Small intestine (tissue), 7 donors: ENCODE measurements around the gene EPHA6. TPM values are rescaled to one million over a fixed set of nuclear protein-coding genes. Genes with fewer than 3 reads are reported as not detected.

Source experiments
- DNase-seq, 2 donors: peaks; one replicate each; pipeline versions ENCODE4 v3.0.0 to v3.0.0-alpha.2; 2013
- FAIRE-seq: peaks from 2 replicates; lab custom pipeline; 2012; peaks lifted over from hg19 to GRCh38; lab: Jason Lieb, UNC
- H3K27ac ChIP-seq, 3 donors: one replicate each; pipeline ENCODE4 v1.5.1; 2013; ENCODE audit warnings: low read length in 2 of 3, mild to moderate bottlenecking in 2 of 3, control low read depth in 1 of 3, inconsistent platforms in 1 of 3, low read depth in 1 of 3, moderate library complexity in 1 of 3
- H3K27me3 ChIP-seq, 3 donors: one replicate each; pipeline ENCODE4 v1.6.1; 2013; ENCODE audit warnings: low read length in 3 of 3, inconsistent platforms in 1 of 3; ENCODE audit not compliant: control insufficient read depth in 3 of 3, insufficient read depth in 3 of 3
- H3K36me3 ChIP-seq, 3 donors: one replicate each; pipeline ENCODE4 v1.6.1; 2013; ENCODE audit warnings: low read length in 3 of 3, inconsistent platforms in 1 of 3, low read depth in 1 of 3, mild to moderate bottlenecking in 1 of 3, moderate library complexity in 1 of 3; ENCODE audit not compliant: control insufficient read depth in 3 of 3, insufficient read depth in 2 of 3
- H3K4me1 ChIP-seq, 3 donors: one replicate each; pipeline ENCODE4 v1.6.1; 2013; ENCODE audit warnings: low read length in 2 of 3, inconsistent platforms in 1 of 3, low read depth in 1 of 3, mild to moderate bottlenecking in 1 of 3, moderate library complexity in 1 of 3; ENCODE audit not compliant: control insufficient read depth in 3 of 3, insufficient read depth in 2 of 3
- H3K4me3 ChIP-seq, 3 donors: one replicate each; pipeline ENCODE4 v1.5.1; 2013; ENCODE audit warnings: low read length in 3 of 3, control low read depth in 1 of 3, inconsistent platforms in 1 of 3, low read depth in 1 of 3, mild to moderate bottlenecking in 1 of 3, moderate library complexity in 1 of 3
- H3K9me3 ChIP-seq, 2 donors: one replicate each; pipeline ENCODE4 v1.6.1; 2013; ENCODE audit warnings: low read depth in 1 of 2, low read length in 1 of 2; ENCODE audit not compliant: control insufficient read depth in 2 of 2, insufficient read depth in 1 of 2
- WGBS, 3 donors: extraction: QIAGEN DNeasy Blood & Tissue Kit; methylation state at CpG; one replicate each; pipeline ENCODE4 v1.1.7; 2013; 5-methylcytosine and 5-hydroxymethylcytosine counted together
- polyA plus RNA-seq, 4 donors: library from polyadenylated mRNA; stranded (reverse) in 3 of 4; unstranded in 1 of 4; fragments of 200-250 nt in 3 of 4; fragments of 120-200 nt in 1 of 4; gene quantifications; one replicate each; pipeline versions ENCODE4 v1.2.1 to v1.2.3, GENCODE V29; 2013
- donor health status: healthy with polysubstance abuse.
- donor health status: control.
- donor health status: control.
- donor health status: Bipolar disorder and iron deficiency.
- donor health status: healthy.

EPHA6 gene
- polyA plus RNA-seq, 4 donors: 0.03 to 0.78 TPM; not detected in 2

DNA sequence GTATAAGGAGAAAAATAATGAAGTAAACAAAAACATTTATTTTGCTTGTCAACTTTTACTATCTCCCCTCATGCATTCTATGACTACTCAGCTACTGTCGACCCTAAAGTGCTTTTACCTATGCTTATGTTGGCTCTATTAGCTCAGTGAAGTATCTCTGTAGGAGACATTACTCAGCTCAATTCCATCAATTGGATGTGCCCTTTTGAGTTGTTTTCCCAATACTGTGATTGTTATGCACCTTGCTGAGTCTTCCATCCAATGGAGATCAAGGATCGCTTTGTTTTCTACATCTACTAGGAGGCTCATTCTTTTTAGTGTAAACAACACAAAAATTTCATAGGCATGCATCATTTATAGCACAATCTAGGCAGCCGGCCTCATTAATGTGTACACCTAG lies 546.4 kb downstream of the EPHA6 start:
- 71 to 79% (median 73%) methylated on average over 3 of the region's 3 CpGs for WGBS, 3 donors
- Histone ChIP-seq H3K27ac (no peak overlapping the region), H3K36me3 (no peaks in the 10 kb centered on the region), H3K4me1 (no peaks in the 10 kb centered on the region), H3K27me3 (no peaks in the 10 kb centered on the region), H3K9me3 (no peaks in the 10 kb centered on the region), H3K4me3 (no peak overlapping the region)
- DNase-seq: no peak
- FAIRE-seq: no peak

DNA sequence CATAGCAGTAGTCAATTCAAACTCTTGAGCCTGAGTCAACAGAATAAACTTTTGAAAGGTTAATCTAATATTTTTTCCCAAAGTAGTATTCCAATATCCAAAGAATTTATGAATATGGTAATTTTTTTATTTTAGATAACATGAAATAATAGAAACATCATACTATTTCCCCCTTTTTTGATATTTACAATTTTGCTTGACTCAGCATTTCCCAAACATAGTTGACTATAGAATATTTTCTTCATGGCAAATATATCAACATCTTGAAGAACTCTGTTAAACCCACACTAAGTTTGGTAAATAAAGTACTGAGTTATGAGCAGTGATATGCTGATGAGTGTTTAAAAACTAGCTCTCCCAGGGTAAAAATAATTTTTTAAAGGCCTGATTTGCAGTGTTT lies 570.2 kb downstream of the EPHA6 start:
- no peaks in the 10 kb centered on the region for H3K27me3 ChIP-seq
- no peak overlapping the region for H3K27ac ChIP-seq
- no peaks in the 10 kb centered on the region for H3K36me3 ChIP-seq
- DNase-seq (no peak), FAIRE-seq (no peak)
- H3K4me3 ChIP-seq: no peak overlapping the region
- H3K4me1 ChIP-seq: no peaks in the 10 kb centered on the region
- peaks cover 2 to 14% of the 10 kb centered on the region in 2 donors for H3K9me3 ChIP-seq

DNA sequence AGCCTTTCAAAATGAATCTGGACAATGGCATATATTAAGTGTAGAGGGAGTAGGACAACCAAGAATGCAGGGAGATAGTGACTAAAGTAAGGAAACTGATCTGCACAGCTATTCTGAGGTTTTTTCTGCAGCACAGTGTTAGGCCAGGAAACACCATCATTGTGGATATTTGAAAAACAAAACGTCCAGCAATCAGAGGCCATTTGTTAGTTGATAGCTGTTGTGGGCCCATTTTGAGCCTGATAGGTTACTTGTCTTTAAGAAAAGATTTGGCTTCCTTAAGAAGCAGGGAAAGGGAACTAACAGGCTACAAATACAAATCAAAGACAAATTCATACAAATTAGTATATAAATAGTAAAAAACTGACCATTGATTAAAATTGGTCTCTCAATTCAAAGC lies 574.4 kb downstream of the EPHA6 start:
- no peaks in the 10 kb centered on the region for H3K4me1 ChIP-seq
- 14 to 43% (median 40%) methylated on average over 1 of the region's 1 CpG for WGBS, 3 donors
- H3K9me3 ChIP-seq: peaks cover 2 to 14% of the 10 kb centered on the region in 2 donors
- no peak overlapping the region for H3K4me3 ChIP-seq
- H3K36me3 ChIP-seq: no peaks in the 10 kb centered on the region
- no peaks in the 10 kb centered on the region for H3K27me3 ChIP-seq
- H3K27ac ChIP-seq: no peak overlapping the region
- no peak for DNase-seq
- no peak for FAIRE-seq

DNA sequence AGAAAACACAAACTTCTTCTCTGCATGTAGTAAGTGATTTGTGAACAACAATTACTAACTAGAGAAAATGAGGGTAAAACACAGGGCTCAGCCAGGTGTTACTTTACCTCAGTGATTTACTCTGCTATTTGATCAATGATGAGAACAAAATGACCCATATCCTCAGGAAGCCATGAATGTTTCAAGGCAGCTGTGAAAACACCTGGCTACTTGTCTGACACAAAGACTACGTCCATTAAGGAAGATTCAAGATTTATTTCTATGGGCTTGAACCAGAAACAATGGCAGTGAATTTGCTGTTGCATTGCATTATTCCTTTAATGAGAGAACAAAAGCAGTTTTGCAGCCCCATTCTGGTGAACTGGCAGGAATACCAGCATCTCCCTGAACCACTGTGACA lies 575.5 kb downstream of the EPHA6 start:
- WGBS, 3 donors: 44 to 63% (median 58%) methylated on average over 1 of the region's 1 CpG
- H3K36me3 ChIP-seq: no peaks in the 10 kb centered on the region
- DNase-seq (no peak), FAIRE-seq (no peak)
- H3K27me3 ChIP-seq: no peaks in the 10 kb centered on the region
- H3K4me1 ChIP-seq: no peaks in the 10 kb centered on the region
- H3K9me3 ChIP-seq: peaks cover 2 to 14% of the 10 kb centered on the region in 2 donors
- H3K4me3 ChIP-seq: no peak overlapping the region
- no peak overlapping the region for H3K27ac ChIP-seq

DNA sequence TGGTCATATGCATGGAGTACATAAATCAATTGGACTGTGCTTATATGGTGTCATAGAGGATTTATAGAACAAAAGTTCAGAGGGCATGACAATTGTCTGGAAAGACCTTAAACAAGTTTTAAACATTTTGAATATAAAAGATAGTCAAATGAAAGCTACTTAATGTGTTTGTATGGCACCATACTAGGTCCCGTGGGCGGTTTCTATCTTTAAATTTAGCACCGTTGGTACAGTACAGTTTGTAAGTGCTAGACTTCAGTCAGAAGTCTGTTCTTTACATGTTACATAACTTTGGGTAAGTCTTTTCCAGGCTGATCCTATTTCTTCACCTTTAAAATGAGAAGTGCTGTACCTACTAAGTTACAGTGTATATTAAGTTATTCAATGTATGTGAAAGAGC lies 576.8 kb downstream of the EPHA6 start:
- FAIRE-seq: no peak
- 82 to 92% (median 84%) methylated on average over 3 of the region's 3 CpGs for WGBS, 3 donors

DNA sequence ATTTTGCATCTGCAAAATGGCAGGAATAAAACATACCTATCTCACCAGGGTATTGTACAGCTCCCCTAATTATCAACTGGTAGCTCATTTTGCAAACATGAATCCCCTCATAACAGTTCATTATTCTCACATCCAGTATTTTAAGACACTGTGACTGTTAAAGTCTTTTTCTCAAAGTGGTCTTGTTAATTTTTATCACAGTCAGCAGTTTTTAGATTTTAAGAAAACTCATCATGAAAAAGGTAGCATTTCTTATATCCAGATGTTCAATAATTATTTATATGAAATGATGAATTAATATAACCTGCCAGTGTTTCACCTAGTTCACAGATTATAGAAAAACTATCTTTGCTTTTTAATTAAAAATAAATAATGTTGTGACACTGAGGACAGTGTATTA lies 595.2 kb downstream of the EPHA6 start:
- DNase-seq (no peak), FAIRE-seq (no peak)
- no peaks in the 10 kb centered on the region for H3K36me3 ChIP-seq
- no peaks in the 10 kb centered on the region for H3K4me1 ChIP-seq
- no peaks in the 10 kb centered on the region for H3K27me3 ChIP-seq
- H3K4me3 ChIP-seq: no peak overlapping the region
- H3K27ac ChIP-seq: no peak overlapping the region
- H3K9me3 ChIP-seq: no peaks in the 10 kb centered on the region

More for the DNA sequence above, 576.8 kb downstream of the EPHA6 start:
- no peaks in the 10 kb centered on the region for H3K36me3 ChIP-seq
- no peaks in the 10 kb centered on the region for H3K27me3 ChIP-seq
- H3K4me3 ChIP-seq: no peak overlapping the region
- H3K9me3 ChIP-seq: peaks cover 2 to 11% of the 10 kb centered on the region in 2 donors
- H3K4me1 ChIP-seq: no peaks in the 10 kb centered on the region
- no peak for DNase-seq
- H3K27ac ChIP-seq: no peak overlapping the region

DNA sequence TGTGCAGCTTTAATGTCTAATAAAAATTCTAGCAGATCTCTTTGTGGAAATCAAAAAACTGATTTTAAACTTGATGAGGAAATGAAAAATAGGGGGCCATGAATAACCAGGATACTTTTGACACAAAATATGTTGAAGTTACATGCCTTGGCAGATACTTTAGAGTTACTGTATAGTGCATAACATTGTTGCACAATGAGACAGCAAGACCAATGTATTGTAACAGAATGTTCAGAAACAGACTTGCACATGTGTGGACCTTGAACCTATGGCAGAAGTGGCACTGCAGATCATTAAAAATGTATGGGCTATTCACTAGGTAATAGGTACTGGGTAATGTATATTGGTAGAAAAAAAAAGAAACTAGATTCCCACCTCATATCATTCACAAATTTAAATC lies 607.2 kb downstream of the EPHA6 start:
- no peak for FAIRE-seq
- Histone ChIP-seq H3K4me1 (no peaks in the 10 kb centered on the region), H3K4me3 (no peak overlapping the region), H3K27ac (no peak overlapping the region), H3K36me3 (no peaks in the 10 kb centered on the region), H3K27me3 (no peaks in the 10 kb centered on the region), H3K9me3 (peaks cover 0 to 6% of the 10 kb centered on the region in 2 donors)
- no peak for DNase-seq

DNA sequence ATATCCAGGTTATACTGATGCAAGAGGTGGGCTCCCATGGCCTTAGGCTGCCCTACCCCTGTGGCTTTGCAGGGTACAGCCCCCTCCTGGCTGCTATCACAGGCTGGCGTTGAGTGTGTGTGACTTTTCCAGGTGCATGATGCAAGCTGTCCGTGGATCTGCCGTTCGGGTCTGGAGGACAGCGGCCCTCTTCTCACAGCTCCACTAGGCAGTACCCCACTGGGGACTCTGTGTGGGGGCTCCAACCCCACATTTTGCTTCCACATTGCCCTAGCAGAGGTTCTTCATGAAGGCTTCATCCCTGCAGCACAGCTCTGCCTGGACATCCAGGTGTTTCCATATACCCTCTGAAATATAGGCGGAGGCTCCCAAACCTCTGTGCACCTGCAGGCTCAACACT lies 610.6 kb downstream of the EPHA6 start:
- Histone ChIP-seq H3K36me3 (no peaks in the 10 kb centered on the region), H3K9me3 (peaks cover 0 to 6% of the 10 kb centered on the region in 2 donors), H3K27me3 (no peaks in the 10 kb centered on the region), H3K4me3 (no peak overlapping the region), H3K27ac (no peak overlapping the region), H3K4me1 (no peaks in the 10 kb centered on the region)
- no peak for DNase-seq
- WGBS, 3 donors: 87 to 96% (median 94%) methylated on average over 6 of the region's 6 CpGs
- no peak for FAIRE-seq

DNA sequence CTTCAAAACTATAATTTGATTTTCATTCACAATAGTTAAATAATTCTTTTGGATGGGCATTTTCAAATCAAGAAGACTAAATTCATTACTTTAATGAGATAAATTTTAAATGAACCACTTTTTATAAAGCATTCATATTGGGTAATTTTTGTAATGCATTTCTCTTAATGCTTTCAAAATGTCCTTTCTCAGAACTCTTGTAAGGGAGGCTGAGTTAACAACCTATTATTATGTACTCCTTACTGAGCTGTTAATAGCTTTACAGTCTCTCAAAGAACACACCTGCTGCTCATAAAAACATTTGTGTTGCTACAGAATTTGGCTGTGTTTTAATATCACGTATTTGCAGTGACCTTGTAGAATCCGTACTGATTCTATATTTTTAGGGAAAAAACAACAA lies 616.2 kb downstream of the EPHA6 start:
- FAIRE-seq (no peak), DNase-seq (no peak)
- Histone ChIP-seq H3K27me3 (no peaks in the 10 kb centered on the region), H3K4me3 (no peak overlapping the region), H3K36me3 (no peaks in the 10 kb centered on the region), H3K4me1 (no peaks in the 10 kb centered on the region), H3K27ac (no peak overlapping the region), H3K9me3 (no peaks in the 10 kb centered on the region)
- 17 to 55% (median 32%) methylated on average over 2 of the region's 2 CpGs for WGBS, 3 donors
